SK-N-MC (cell line): Measurements from ENCODE around the gene VPS39.
A peak's percentile ranks its signal among the peaks of the same experiment; 100 is the strongest.

Source experiments
- DNase-seq: peaks from one replicate; pipeline ENCODE4 v3.0.0-alpha.2; 2011; ENCODE audit warnings: low read depth, low spot score
- H3K27ac ChIP-seq: fragments of 200-600 bp; sonication (generic); 2 replicates; pipeline ENCODE4 v1.5.1; 2016; ENCODE audit warnings: mixed run types
- H3K36me3 ChIP-seq: fragments of 200-600 bp; sonication (generic); 2 replicates; pipeline ENCODE4 v1.6.1; 2017; ENCODE audit warnings: antibody characterized with exemption, low read length, mixed read lengths; ENCODE audit not compliant: insufficient read depth
- H3K4me3 ChIP-seq: fragments of 200-600 bp; sonication (generic); 2 replicates; pipeline ENCODE4 v1.5.1; 2016
- H3K9ac ChIP-seq: fragments of 200-600 bp; sonication (generic); 2 replicates; pipeline ENCODE4 v1.8.0; 2017; ENCODE audit warnings: mixed run types, mixed read lengths; ENCODE audit not compliant: insufficient read length
- H3K9me3 ChIP-seq: fragments of 200-600 bp; sonication (generic); 2 replicates; pipeline ENCODE4 v1.6.1; 2017; ENCODE audit warnings: low read depth, mild to moderate bottlenecking, antibody characterized with exemption, low read length, moderate library complexity, mixed read lengths
- EZH2 ChIP-seq: fragments of 200-600 bp; sonication (generic); IDR thresholded peaks from one replicate; pipeline ENCODE4 v1.6.1; 2017; ENCODE audit warnings: antibody characterized with exemption
- FOXP2 ChIP-seq: optimal IDR thresholded peaks from 2 replicates; pipeline ENCODE3; 2011; ENCODE audit warnings: mild to moderate bottlenecking, moderate library complexity; ENCODE audit not compliant: insufficient read depth; ENCODE audit errors: extremely low read length, control extremely low read depth
- POLR2AphosphoS5 ChIP-seq: IDR thresholded peaks from 2 replicates; pipeline ENCODE4 v1.6.1; 2012; ENCODE audit warnings: mild to moderate bottlenecking, low read depth, low read length, borderline replicate concordance

The VPS39 gene

GRCh38 chr15:42206406-42206805 is 1.7 kb downstream of the VPS39 start:
- Histone ChIP-seq H3K4me3 (no peak overlapping the region), H3K36me3 (peaks cover 24% of the 10 kb centered on the region), H3K9ac (no peak overlapping the region), H3K27ac (no peak overlapping the region), H3K9me3 (no peaks in the 10 kb centered on the region)
- TF ChIP-seq POLR2AphosphoS5 (no peak), EZH2 (no peak), FOXP2 (no peak)
- no peak for DNase-seq

GRCh38 chr15:42203891-42204290 is 4.2 kb downstream of the VPS39 start:
- H3K36me3 ChIP-seq, result peaks cover 7% of the 10 kb centered on the region
- TF ChIP-seq FOXP2, result no peak
- no peak for TF ChIP-seq EZH2
- no peak for TF ChIP-seq POLR2AphosphoS5
- no peaks in the 10 kb centered on the region for H3K9me3 ChIP-seq
- H3K27ac ChIP-seq, result no peak overlapping the region
- H3K9ac ChIP-seq, result no peak overlapping the region
- no peak overlapping the region for H3K4me3 ChIP-seq
- no peak for DNase-seq

GRCh38 chr15:42202653-42203052 is 5.5 kb downstream of the VPS39 start:
- H3K9me3 ChIP-seq, result no peaks in the 10 kb centered on the region
- H3K9ac ChIP-seq, result no peak overlapping the region
- no peak overlapping the region for H3K4me3 ChIP-seq
- DNase-seq, result no peak
- TF ChIP-seq EZH2 (no peak), POLR2AphosphoS5 (no peak), FOXP2 (no peak)
- no peak overlapping the region for H3K27ac ChIP-seq
- H3K36me3 ChIP-seq, result peaks cover 11% of the 10 kb centered on the region; the same call in 1 of the 2 replicates

- Histone ChIP-seq H3K36me3 (peaks cover 16% of the 10 kb centered on the region; the same call in 1 of the 2 replicates), H3K4me3 (no peak overlapping the region), H3K9ac (no peak overlapping the region), H3K9me3 (no peaks in the 10 kb centered on the region), H3K27ac (no peak overlapping the region)
- TF ChIP-seq FOXP2, result no peak
- no peak for TF ChIP-seq POLR2AphosphoS5
- TF ChIP-seq EZH2, result no peak
- no peak for DNase-seq
These were observed 6.3 kb downstream of the VPS39 start for GRCh38 chr15:42201801-42202200.

- Histone ChIP-seq H3K9me3 (no peaks in the 10 kb centered on the region), H3K4me3 (no peak overlapping the region), H3K9ac (peak overlapping the region; percentile 29), H3K36me3 (peaks cover 16% of the 10 kb centered on the region; the same call in 1 of the 2 replicates), H3K27ac (peak overlapping the region; percentile 54; the same call in 1 of the 2 replicates)
- TF ChIP-seq EZH2 (no peak), FOXP2 (no peak), POLR2AphosphoS5 (no peak)
- no peak for DNase-seq
These were observed 9.0 kb downstream of the VPS39 start for GRCh38 chr15:42199126-42199525.

GRCh38 chr15:42198516-42198915 is 9.6 kb downstream of the VPS39 start:
- Histone ChIP-seq H3K27ac (no peak overlapping the region), H3K4me3 (no peak overlapping the region), H3K9me3 (no peaks in the 10 kb centered on the region), H3K9ac (no peak overlapping the region), H3K36me3 (peaks cover 16% of the 10 kb centered on the region; the same call in 1 of the 2 replicates)
- no peak for DNase-seq
- no peak for TF ChIP-seq FOXP2
- no peak for TF ChIP-seq EZH2
- no peak for TF ChIP-seq POLR2AphosphoS5

GRCh38 chr15:42194513-42194912 is 13.6 kb downstream of the VPS39 start:
- no peak for TF ChIP-seq POLR2AphosphoS5
- no peak for TF ChIP-seq EZH2
- no peak for TF ChIP-seq FOXP2
- no peak for DNase-seq
- H3K27ac ChIP-seq, result no peak overlapping the region
- H3K36me3 ChIP-seq, result peaks cover 32% of the 10 kb centered on the region; the same call in 1 of the 2 replicates
- no peak overlapping the region for H3K9ac ChIP-seq
- no peak overlapping the region for H3K4me3 ChIP-seq
- H3K9me3 ChIP-seq, result no peaks in the 10 kb centered on the region

- Histone ChIP-seq H3K36me3 (peaks cover 28% of the 10 kb centered on the region; the same call in 1 of the 2 replicates), H3K4me3 (no peak overlapping the region), H3K9me3 (no peaks in the 10 kb centered on the region), H3K27ac (no peak overlapping the region), H3K9ac (no peak overlapping the region)
- TF ChIP-seq POLR2AphosphoS5, result no peak
- TF ChIP-seq EZH2, result no peak
- TF ChIP-seq FOXP2, result no peak
- no peak for DNase-seq
These were observed 14.7 kb downstream of the VPS39 start for GRCh38 chr15:42193383-42193782.
